ENCODE data around the gene MYO1E. TPM values are rescaled to one million over a fixed set of nuclear protein-coding genes. Genes with fewer than 3 reads are reported as not detected.

Gene MYO1E
- total RNA-seq, 4 donors from 2014 or later: 23.3 to 99.8 (median 66.5) TPM

DNA sequence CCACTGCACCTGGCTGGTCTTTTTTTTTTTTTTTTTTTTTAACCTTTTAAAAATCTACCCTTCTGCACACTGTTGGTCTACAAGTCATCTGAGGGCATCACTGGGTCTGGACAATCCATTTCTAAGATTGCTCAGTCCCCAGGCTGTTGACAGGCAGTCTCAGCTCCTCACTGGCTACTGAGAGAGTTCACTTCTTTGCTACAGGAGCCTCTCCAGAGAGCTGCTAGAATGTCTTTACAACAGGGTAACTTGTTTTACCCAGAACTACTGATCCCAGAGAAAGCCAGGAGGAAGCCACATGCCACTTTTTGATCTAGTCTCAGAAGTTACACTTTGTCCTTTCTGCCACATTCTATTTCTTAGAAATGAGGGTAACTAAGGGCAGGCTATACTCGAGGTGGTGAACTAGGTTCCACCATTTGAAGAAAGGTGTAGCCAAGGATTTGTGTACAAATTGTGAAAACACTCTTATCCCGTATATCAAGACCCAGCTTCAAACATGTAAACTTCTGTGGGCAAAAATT, 273.4 kb downstream of the MYO1E start:
- Histone ChIP-seq H3K4me3 (no peak overlapping the region), H3K4me1 (no peaks in the 10 kb centered on the region), H3K36me3 (no peaks in the 10 kb centered on the region), H3K27ac (no peak overlapping the region), H3K27me3 (no peaks in the 10 kb centered on the region), H3K9me3 (no peaks in the 10 kb centered on the region)
- DNase-seq: no peak
- TF ChIP-seq, protein P1, sequence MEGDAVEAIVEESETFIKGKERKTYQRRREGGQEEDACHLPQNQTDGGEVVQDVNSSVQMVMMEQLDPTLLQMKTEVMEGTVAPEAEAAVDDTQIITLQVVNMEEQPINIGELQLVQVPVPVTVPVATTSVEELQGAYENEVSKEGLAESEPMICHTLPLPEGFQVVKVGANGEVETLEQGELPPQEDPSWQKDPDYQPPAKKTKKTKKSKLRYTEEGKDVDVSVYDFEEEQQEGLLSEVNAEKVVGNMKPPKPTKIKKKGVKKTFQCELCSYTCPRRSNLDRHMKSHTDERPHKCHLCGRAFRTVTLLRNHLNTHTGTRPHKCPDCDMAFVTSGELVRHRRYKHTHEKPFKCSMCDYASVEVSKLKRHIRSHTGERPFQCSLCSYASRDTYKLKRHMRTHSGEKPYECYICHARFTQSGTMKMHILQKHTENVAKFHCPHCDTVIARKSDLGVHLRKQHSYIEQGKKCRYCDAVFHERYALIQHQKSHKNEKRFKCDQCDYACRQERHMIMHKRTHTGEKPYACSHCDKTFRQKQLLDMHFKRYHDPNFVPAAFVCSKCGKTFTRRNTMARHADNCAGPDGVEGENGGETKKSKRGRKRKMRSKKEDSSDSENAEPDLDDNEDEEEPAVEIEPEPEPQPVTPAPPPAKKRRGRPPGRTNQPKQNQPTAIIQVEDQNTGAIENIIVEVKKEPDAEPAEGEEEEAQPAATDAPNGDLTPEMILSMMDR (IDR thresholded peaks at IDR 0.05): no peak
- TF ChIP-seq POLR2A (IDR thresholded peaks at IDR 0.05): no peak
- intact Hi-C loops (cut with DNase I; ENCODE audit: low total_unique reads): no loop called here

DNA sequence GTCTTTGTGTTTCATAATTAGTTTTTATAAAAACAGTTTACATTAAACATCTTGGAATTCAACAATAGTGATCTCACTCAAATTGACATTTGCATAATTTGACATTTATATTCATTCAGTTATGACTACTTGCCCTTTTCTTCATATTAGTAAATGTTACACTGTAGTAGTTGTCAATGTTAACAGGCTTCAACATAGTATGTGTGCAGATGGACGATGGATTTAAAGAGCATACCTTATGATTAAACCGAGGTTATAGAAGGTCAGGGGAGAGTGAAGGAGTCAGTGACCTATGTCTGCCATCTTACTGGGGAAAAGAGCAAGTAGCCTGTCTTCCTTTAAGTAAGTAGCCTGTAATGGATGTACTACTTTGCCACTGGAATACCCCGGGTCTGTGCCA, 276.2 kb downstream of the MYO1E start:
- Histone ChIP-seq H3K4me3 (no peak overlapping the region), H3K27me3 (no peaks in the 10 kb centered on the region), H3K4me1 (no peaks in the 10 kb centered on the region), H3K27ac (no peak overlapping the region), H3K36me3 (no peaks in the 10 kb centered on the region), H3K9me3 (no peaks in the 10 kb centered on the region)
- intact Hi-C loops (cut with DNase I; ENCODE audit: low total_unique reads): no loop called here
- DNase-seq: no peak
- TF ChIP-seq, protein P1 (IDR thresholded peaks at IDR 0.05): no peak
- TF ChIP-seq POLR2A (IDR thresholded peaks at IDR 0.05): no peak

GRCh38 chr15:59094077-59094476, 278.6 kb downstream of the MYO1E start:
- Histone ChIP-seq H3K27ac (no peak overlapping the region), H3K36me3 (no peaks in the 10 kb centered on the region), H3K4me1 (no peaks in the 10 kb centered on the region), H3K27me3 (no peaks in the 10 kb centered on the region), H3K9me3 (no peaks in the 10 kb centered on the region), H3K4me3 (no peak overlapping the region)
- no peak for DNase-seq
- TF ChIP-seq, protein P1 (IDR thresholded peaks at IDR 0.05): no peak
- TF ChIP-seq POLR2A (IDR thresholded peaks at IDR 0.05): no peak
- intact Hi-C loops (cut with DNase I; ENCODE audit: low total_unique reads): no loop called here

DNA sequence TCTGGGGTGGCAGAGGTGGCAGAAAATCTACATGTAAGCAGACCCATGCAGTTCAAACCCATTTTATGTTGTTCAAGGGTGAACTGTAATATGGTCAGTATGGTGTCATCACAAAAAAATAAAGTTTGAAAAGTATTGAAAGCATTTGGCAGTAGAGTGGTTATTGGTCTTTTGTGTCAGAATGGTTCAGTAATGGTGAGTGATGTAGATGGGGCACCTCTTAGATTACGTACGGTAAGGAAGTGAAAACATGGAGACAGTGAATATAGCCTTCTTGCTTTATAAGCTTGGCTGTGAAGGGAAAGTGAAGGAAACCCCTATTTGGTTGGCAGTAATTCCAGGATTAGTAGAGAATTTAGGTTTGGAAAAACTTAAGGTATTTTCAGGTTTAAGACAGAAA, 284.9 kb downstream of the MYO1E start:
- no peaks in the 10 kb centered on the region for H3K36me3 ChIP-seq
- H3K4me1 ChIP-seq: no peaks in the 10 kb centered on the region
- no peaks in the 10 kb centered on the region for H3K27me3 ChIP-seq
- no peaks in the 10 kb centered on the region for H3K9me3 ChIP-seq
- no peak overlapping the region for H3K4me3 ChIP-seq
- intact Hi-C loops (cut with DNase I; ENCODE audit: low total_unique reads): no loop called here
- no peak overlapping the region for H3K27ac ChIP-seq
- DNase-seq: no peak
- TF ChIP-seq, protein P1 (IDR thresholded peaks at IDR 0.05): no peak
- no peak for TF ChIP-seq POLR2A (IDR thresholded peaks at IDR 0.05)

MicroRNAs encoded within 50 kb of the gene (microRNA counts, 767-probe panel; counts per million panel counts)
- microRNA hsa-miR-2116-5p: 0 counts per million in 2 donors

Small RNA genes lying within 50 kb of the gene (microRNA-seq; reads per million reads assigned to microRNA genes)
- 5.4 reads per million, percentile 5 among the genes with 10 or more reads in this experiment for gene MIR2116 (ENCODE audit: borderline microRNAs expressed, borderline replicate concordance)

Small RNA genes lying within 50 kb of the gene (small RNA-seq; reads per million reads assigned to genes)
- gene MIR2116 (not detected), gene RF00019 (not detected), gene RNU4-80P (not detected), gene RNU6-212P (not detected)

Other genes starting within 250 kb of the MYO1E start
- not detected for gene LDHAL6B, start 166.0 kb downstream of the MYO1E start, total RNA-seq
- 1 to 10 TPM in 2 of 4 donors, not detected in 2; 1.5 to 4.4 TPM for gene FAM81A, start 65.3 kb upstream of the MYO1E start, total RNA-seq
- 1 to 10 TPM in 1 of 4 donors, under 1 TPM in 1, not detected in 2; 0.59 to 1.7 TPM for gene GCNT3, start 238.9 kb upstream of the MYO1E start, total RNA-seq

All from uterus (tissue), 4 donors.